IMR-90 (cell line): ENCODE data around the gene DNM3. TPM values are rescaled to one million over a fixed set of nuclear protein-coding genes. Genes with fewer than 3 reads are reported as not detected.

ENCODE experiments used
- ATAC-seq: fragments of 200-7000 bp; cut with Tn5 transposase; 2 replicates; pipeline ENCODE4 v1.9.1; 2020; ENCODE audit warnings: low read depth, mild to moderate bottlenecking, moderate library complexity
- BruUV-seq: library from RNA; stranded (reverse); fragments of 400-500 nt; replicated peaks from 2 replicates; lab custom pipeline; 2021; lab: Mats Ljungman, UMichigan
- CTCF ChIA-PET: fragments of 300-600 bp; formaldehyde crosslinking; extraction: SDS; loops from one replicate; lab custom pipeline; 2021; ENCODE audit warnings: antibody characterized with exemption; lab: Yijun Ruan, JAX
- POLR2A ChIA-PET: fragments of 300-600 bp; sonication (Branson Sonifier 250); formaldehyde crosslinking; loops from one replicate; lab custom pipeline; 2022; ENCODE audit warnings: antibody characterized with exemption; ENCODE audit not compliant: unreplicated experiment; lab: Charles Lee
- DNase-seq: peaks from one replicate; pipeline ENCODE4 v3.0.0; 2013
- H2AFZ ChIP-seq: replicated peaks from 2 replicates; pipeline ENCODE3; 2013; ENCODE audit warnings: low read length, mild to moderate bottlenecking; ENCODE audit not compliant: poor library complexity
- H2AK5ac ChIP-seq: 2 replicates; pipeline ENCODE4 v1.6.1; 2013; ENCODE audit warnings: low read depth, low read length, inconsistent platforms
- H2AK9ac ChIP-seq: replicated peaks from 2 replicates; pipeline ENCODE3; 2013; ENCODE audit warnings: mild to moderate bottlenecking, low read depth, low read length, moderate library complexity; ENCODE audit not compliant: poor library complexity
- H2BK120ac ChIP-seq: 2 replicates; pipeline ENCODE4 v1.6.1; 2013; ENCODE audit warnings: low read depth, low read length, inconsistent platforms
- H2BK15ac ChIP-seq: 3 replicates; pipeline ENCODE4 v1.6.1; 2013; ENCODE audit warnings: low read depth, low read length, inconsistent platforms
- H2BK20ac ChIP-seq: 2 replicates; pipeline ENCODE4 v1.6.1; 2013; ENCODE audit warnings: low read depth, mild to moderate bottlenecking, inconsistent platforms, low read length, moderate library complexity
- H2BK5ac ChIP-seq: 2 replicates; pipeline ENCODE4 v1.6.1; 2013; ENCODE audit warnings: mild to moderate bottlenecking, low read depth, low read length, inconsistent platforms; ENCODE audit not compliant: poor library complexity, severe bottlenecking
- H3K14ac ChIP-seq: replicated peaks from 2 replicates; pipeline ENCODE4 v1.6.1; 2013; ENCODE audit warnings: low read depth, low read length, inconsistent platforms
- H3K18ac ChIP-seq: 2 replicates; pipeline ENCODE4 v1.6.1; 2013; ENCODE audit warnings: low read depth, low read length, control low read depth
- H3K23ac ChIP-seq: 2 replicates; pipeline ENCODE4 v1.6.1; 2013; ENCODE audit warnings: low read depth, low read length, inconsistent platforms
- H3K27ac ChIP-seq: 2 replicates; pipeline ENCODE4 v1.5.1; 2013; ENCODE audit warnings: mild to moderate bottlenecking, control low read depth, low read length; ENCODE audit not compliant: insufficient read depth
- H3K27me3 ChIP-seq: 2 replicates; pipeline ENCODE4 v1.6.1; 2013; ENCODE audit warnings: low read length; ENCODE audit not compliant: control insufficient read depth, insufficient read depth
- H3K36me3 ChIP-seq: 2 replicates; pipeline ENCODE4 v1.6.1; 2013; ENCODE audit warnings: low read length, mixed read lengths; ENCODE audit not compliant: control insufficient read depth, insufficient read depth
- H3K4ac ChIP-seq: 2 replicates; pipeline ENCODE4 v1.6.1; 2013; ENCODE audit warnings: low read depth, low read length, inconsistent platforms
- H3K4me1 ChIP-seq: 2 replicates; pipeline ENCODE4 v1.6.1; 2013; ENCODE audit warnings: low read length, mixed read lengths; ENCODE audit not compliant: control insufficient read depth, insufficient read depth
- H3K4me2 ChIP-seq: 2 replicates; pipeline ENCODE4 v1.6.1; 2013; ENCODE audit warnings: low read depth, mild to moderate bottlenecking, control low read depth, low read length, moderate library complexity
- H3K4me3 ChIP-seq: 2 replicates; pipeline ENCODE4 v1.5.1; 2013; ENCODE audit warnings: low read depth, mild to moderate bottlenecking, control low read depth, low read length, moderate library complexity; ENCODE audit not compliant: insufficient read depth
- H3K56ac ChIP-seq: 2 replicates; pipeline ENCODE4 v1.6.1; 2013; ENCODE audit warnings: low read length, inconsistent platforms; ENCODE audit not compliant: insufficient read depth; ENCODE audit errors: extremely low read depth
- H3K79me1 ChIP-seq, 2 experiments: 2 replicates each; pipeline ENCODE4 v1.6.1; 2013; ENCODE audit warnings: low read length in 2 of 2, inconsistent platforms in 1 of 2, low read depth in 1 of 2
- H3K9ac ChIP-seq: 2 replicates; pipeline ENCODE4 v1.6.1; 2013; ENCODE audit warnings: low read depth, low read length, control low read depth
- H3K9me1 ChIP-seq: 2 replicates; pipeline ENCODE4 v1.6.1; 2013; ENCODE audit warnings: low read length, inconsistent platforms; ENCODE audit not compliant: insufficient read depth
- H3K9me3 ChIP-seq: 2 replicates; pipeline ENCODE4 v1.6.1; 2013; ENCODE audit warnings: low read length; ENCODE audit not compliant: control insufficient read depth, insufficient read depth
- H4K20me1 ChIP-seq: 2 replicates; pipeline ENCODE4 v1.6.1; 2013; ENCODE audit warnings: low read length, inconsistent platforms; ENCODE audit not compliant: insufficient read depth
- H4K5ac ChIP-seq: 2 replicates; pipeline ENCODE4 v1.6.1; 2013; ENCODE audit warnings: mild to moderate bottlenecking, low read depth, low read length, control low read depth
- H4K8ac ChIP-seq, 2 experiments: 2 replicates each; pipeline ENCODE4 v1.6.1; 2013; ENCODE audit warnings: low read depth in 2 of 2, low read length in 2 of 2, control low read depth in 1 of 2, inconsistent platforms in 1 of 2
- H4K91ac ChIP-seq: 2 replicates; pipeline ENCODE4 v1.6.1; 2013; ENCODE audit warnings: low read depth, low read length, inconsistent platforms; ENCODE audit not compliant: insufficient read depth
- BHLHE40 ChIP-seq: fragments of 150-350 bp; IDR thresholded peaks from 2 replicates; pipeline ENCODE4 v1.6.1; 2016; ENCODE audit warnings: mild to moderate bottlenecking, low read depth, low read length
- CEBPB ChIP-seq: IDR thresholded peaks from 2 replicates; pipeline ENCODE4 v1.6.1; 2012; ENCODE audit warnings: low read depth, low read length, improper control_type of control experiment
- CHD1 ChIP-seq: IDR thresholded peaks from 2 replicates; pipeline ENCODE4 v1.6.1; 2012; ENCODE audit warnings: low read depth, low read length, improper control_type of control experiment
- FOS ChIP-seq: fragments of 150-350 bp; IDR thresholded peaks from 2 replicates; pipeline ENCODE4 v1.6.1; 2016; ENCODE audit warnings: low read depth, low read length
- MAZ ChIP-seq: IDR thresholded peaks from 2 replicates; pipeline ENCODE4 v1.6.1; 2012; ENCODE audit warnings: low read depth, mild to moderate bottlenecking, low read length, improper control_type of control experiment, moderate library complexity, borderline replicate concordance
- MXI1 ChIP-seq: IDR thresholded peaks from 2 replicates; pipeline ENCODE4 v1.6.1; 2012; ENCODE audit warnings: low read depth, mild to moderate bottlenecking, low read length, moderate library complexity, borderline replicate concordance
- NFE2L2 ChIP-seq: fragments of 150-350 bp; IDR thresholded peaks from 2 replicates; pipeline ENCODE4 v1.6.1; 2016; ENCODE audit warnings: low read depth, mild to moderate bottlenecking, low read length
- POLR2A ChIP-seq: IDR thresholded peaks from 2 replicates; pipeline ENCODE4 v1.6.1; 2012; ENCODE audit warnings: mild to moderate bottlenecking, low read depth, low read length
- RAD21 ChIP-seq: IDR thresholded peaks from 2 replicates; pipeline ENCODE4 v1.6.1; 2012; ENCODE audit warnings: low read length, improper control_type of control experiment
- RCOR1 ChIP-seq: IDR thresholded peaks from 2 replicates; pipeline ENCODE4 v1.6.1; 2012; ENCODE audit warnings: mild to moderate bottlenecking, low read length, improper control_type of control experiment; ENCODE audit not compliant: insufficient replicate concordance
- RFX5 ChIP-seq: IDR thresholded peaks from 2 replicates; pipeline ENCODE4 v1.8.0; 2012; ENCODE audit warnings: low read depth, mild to moderate bottlenecking, low read length, moderate library complexity
- SMC3 ChIP-seq: fragments of 150-350 bp; IDR thresholded peaks from 2 replicates; pipeline ENCODE4 v1.6.1; 2016; ENCODE audit warnings: low read depth, mild to moderate bottlenecking, antibody characterized with exemption, low read length, moderate library complexity
- WGBS, 2 experiments: methylation state at CpG; one replicate each; pipeline versions ENCODE4 v1.1.5 to v1.1.7; 2013; ENCODE audit warnings: missing lambda C conversion rate in 2 of 2; ENCODE audit not compliant: insufficient read length in 1 of 2; ENCODE audit errors: extremely low coverage in 2 of 2; 5-methylcytosine and 5-hydroxymethylcytosine counted together
- dilution Hi-C: fragments of 300-500 bp; cut with HindIII; formaldehyde crosslinking; loops from one replicate; pipeline ENCODE4 v1.14.3; 2018; ENCODE audit warnings: low sequenced_read_pairs; ENCODE audit not compliant: unreplicated experiment
- in situ Hi-C: fragments of 300-500 bp; cut with MboI; formaldehyde crosslinking; loops from 3 replicates; pipeline ENCODE4 v1.14.3; 2019; ENCODE audit warnings: low sequenced_read_pairs, inconsistent platforms, mixed read lengths
- intact Hi-C: fragments of 100-400 bp; cut with micrococcal nuclease; formaldehyde crosslinking; loops from 2 replicates; pipeline ENCODE4 v1.10.0; 2022
- polyA plus RNA-seq, 3 experiments: library from polyadenylated mRNA; depleted of rRNA; stranded (reverse); fragments of >200 nt; gene quantifications; 2 replicates each; pipeline ENCODE4 v1.2.3, GENCODE V29; 2012; ENCODE audit warnings: low replicate concordance in 1 of 3
- total RNA-seq: library from RNA; depleted of rRNA; stranded (reverse); fragments of >200 nt; gene quantifications from 2 replicates; pipeline ENCODE4 v1.2.3, GENCODE V29; 2012
- TF ChIP-seq, protein P1 (sequence below): conservative IDR thresholded peaks from 2 replicates; pipeline ENCODE4 v1.5.1; 2012; ENCODE audit warnings: mild to moderate bottlenecking, low read depth, low read length, improper control_type of control experiment
- TF ChIP-seq, protein P2 (sequence below): fragments of 150-350 bp; IDR thresholded peaks from 2 replicates; pipeline ENCODE4 v1.6.1; 2017; ENCODE audit warnings: mild to moderate bottlenecking, antibody characterized with exemption, low read length, low read depth
- TF ChIP-seq, protein P3 (sequence below): fragments of 150-350 bp; IDR thresholded peaks from 2 replicates; pipeline ENCODE4 v1.6.1; 2016; ENCODE audit warnings: low read depth, mild to moderate bottlenecking, low read length, moderate library complexity, borderline replicate concordance

DNM3 gene
- total and polyA plus RNA-seq, 2 of the 4 experiments (the other 2 are of a cell fraction), result 0.36 TPM

DNA sequence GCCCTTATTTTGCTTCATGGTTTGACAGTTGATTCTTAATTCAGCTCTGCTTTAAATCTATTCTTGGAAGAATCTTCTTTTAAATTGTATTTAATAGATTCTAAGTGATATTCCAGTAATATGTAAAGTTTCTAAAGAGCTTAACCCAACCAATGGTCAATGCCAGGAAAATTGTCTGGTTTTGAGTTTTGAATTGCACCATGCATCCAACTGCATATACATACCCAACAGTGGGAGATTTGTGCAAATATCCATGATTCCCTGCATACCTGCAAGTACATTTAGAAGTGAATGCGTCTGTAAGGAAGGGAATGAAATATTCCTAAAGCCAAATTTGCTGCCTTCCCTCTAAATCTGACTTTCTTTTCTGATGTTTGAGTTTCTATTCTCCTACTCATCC lies 543.4 kb downstream of the DNM3 start:
- TF ChIP-seq SMC3 (no peak), NFE2L2 (no peak), BHLHE40 (no peak), MXI1 (no peak), RFX5 (no peak), CEBPB (no peak), MAZ (no peak), CHD1 (no peak), FOS (no peak), RCOR1 (no peak), POLR2A (no peak), RAD21 (no peak)
- TF ChIP-seq, protein P1, sequence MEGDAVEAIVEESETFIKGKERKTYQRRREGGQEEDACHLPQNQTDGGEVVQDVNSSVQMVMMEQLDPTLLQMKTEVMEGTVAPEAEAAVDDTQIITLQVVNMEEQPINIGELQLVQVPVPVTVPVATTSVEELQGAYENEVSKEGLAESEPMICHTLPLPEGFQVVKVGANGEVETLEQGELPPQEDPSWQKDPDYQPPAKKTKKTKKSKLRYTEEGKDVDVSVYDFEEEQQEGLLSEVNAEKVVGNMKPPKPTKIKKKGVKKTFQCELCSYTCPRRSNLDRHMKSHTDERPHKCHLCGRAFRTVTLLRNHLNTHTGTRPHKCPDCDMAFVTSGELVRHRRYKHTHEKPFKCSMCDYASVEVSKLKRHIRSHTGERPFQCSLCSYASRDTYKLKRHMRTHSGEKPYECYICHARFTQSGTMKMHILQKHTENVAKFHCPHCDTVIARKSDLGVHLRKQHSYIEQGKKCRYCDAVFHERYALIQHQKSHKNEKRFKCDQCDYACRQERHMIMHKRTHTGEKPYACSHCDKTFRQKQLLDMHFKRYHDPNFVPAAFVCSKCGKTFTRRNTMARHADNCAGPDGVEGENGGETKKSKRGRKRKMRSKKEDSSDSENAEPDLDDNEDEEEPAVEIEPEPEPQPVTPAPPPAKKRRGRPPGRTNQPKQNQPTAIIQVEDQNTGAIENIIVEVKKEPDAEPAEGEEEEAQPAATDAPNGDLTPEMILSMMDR, result no peak
- TF ChIP-seq, protein P2, sequence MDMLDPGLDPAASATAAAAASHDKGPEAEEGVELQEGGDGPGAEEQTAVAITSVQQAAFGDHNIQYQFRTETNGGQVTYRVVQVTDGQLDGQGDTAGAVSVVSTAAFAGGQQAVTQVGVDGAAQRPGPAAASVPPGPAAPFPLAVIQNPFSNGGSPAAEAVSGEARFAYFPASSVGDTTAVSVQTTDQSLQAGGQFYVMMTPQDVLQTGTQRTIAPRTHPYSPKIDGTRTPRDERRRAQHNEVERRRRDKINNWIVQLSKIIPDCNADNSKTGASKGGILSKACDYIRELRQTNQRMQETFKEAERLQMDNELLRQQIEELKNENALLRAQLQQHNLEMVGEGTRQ, result no peak
- TF ChIP-seq, protein P3, sequence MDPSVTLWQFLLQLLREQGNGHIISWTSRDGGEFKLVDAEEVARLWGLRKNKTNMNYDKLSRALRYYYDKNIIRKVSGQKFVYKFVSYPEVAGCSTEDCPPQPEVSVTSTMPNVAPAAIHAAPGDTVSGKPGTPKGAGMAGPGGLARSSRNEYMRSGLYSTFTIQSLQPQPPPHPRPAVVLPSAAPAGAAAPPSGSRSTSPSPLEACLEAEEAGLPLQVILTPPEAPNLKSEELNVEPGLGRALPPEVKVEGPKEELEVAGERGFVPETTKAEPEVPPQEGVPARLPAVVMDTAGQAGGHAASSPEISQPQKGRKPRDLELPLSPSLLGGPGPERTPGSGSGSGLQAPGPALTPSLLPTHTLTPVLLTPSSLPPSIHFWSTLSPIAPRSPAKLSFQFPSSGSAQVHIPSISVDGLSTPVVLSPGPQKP, result no peak
- no peak overlapping the region for H2BK20ac ChIP-seq
- ATAC-seq, result no peak
- no peaks in the 10 kb centered on the region for H3K27me3 ChIP-seq
- peak overlapping the region; percentile 29; the same call in 1 of the 2 replicates for H2BK120ac ChIP-seq
- H2AK9ac ChIP-seq, result no peak overlapping the region
- no peaks in the 10 kb centered on the region for H3K36me3 ChIP-seq
- POLR2A ChIA-PET, result interaction anchor here (0.6 to 0.7 kb wide), 2 partner anchors 15 to 178 kb away, joined by 3 read pairs; no protein-coding TSS in a partner anchor
- H3K27ac ChIP-seq, result no peak overlapping the region
- H3K14ac ChIP-seq, result 0 out of 2 replicates have a peak overlapping the region, but pooled peaks have one; percentile 24
- in situ Hi-C loops (no loop called here), intact Hi-C loops (no loop called here), dilution Hi-C loops (no loop called here)
- H3K79me1 ChIP-seq, result no peaks in the 10 kb centered on the region
- H2BK15ac ChIP-seq, result peak overlapping the region; percentile 87; the same call in 2 of the 3 replicates
- H4K8ac ChIP-seq, result peak overlapping the region in 1 of 2 experiments; percentile 67; a peak in 1 of 4 replicates
- peak overlapping the region; percentile 59; the same call in 1 of the 2 replicates for H4K91ac ChIP-seq
- peak overlapping the region; percentile 49; the same call in 1 of the 2 replicates for H3K23ac ChIP-seq
- no CpG with 5 or more reads among the region's 1 CpG for WGBS, 2 experiments
- no peak for DNase-seq
- no peak overlapping the region for H2AFZ ChIP-seq
- H3K4ac ChIP-seq, result peak overlapping the region; percentile 3; the same call in 1 of the 2 replicates
- H3K18ac ChIP-seq, result peak overlapping the region; percentile 13; the same call in 1 of the 2 replicates
- H3K4me1 ChIP-seq, result peaks cover 12% of the 10 kb centered on the region
- H3K9me1 ChIP-seq, result peaks cover 4% of the 10 kb centered on the region; the same call in 1 of the 2 replicates
- H3K4me2 ChIP-seq, result no peak overlapping the region
- BruUV-seq, result no TSS peak
- H4K20me1 ChIP-seq, result no peaks in the 10 kb centered on the region
- no peak overlapping the region for H3K4me3 ChIP-seq
- no peak overlapping the region; the same call in 1 of the 2 replicates for H4K5ac ChIP-seq
- CTCF ChIA-PET, result no interaction called here
- H2BK5ac ChIP-seq, result no peak overlapping the region
- H3K9me3 ChIP-seq, result no peaks in the 10 kb centered on the region
- no peak overlapping the region for H3K9ac ChIP-seq
- H3K56ac ChIP-seq, result no peak overlapping the region
- H2AK5ac ChIP-seq, result peak overlapping the region; percentile 23; the same call in 1 of the 2 replicates
